GM12878 (cell line): ENCODE data around the gene TBC1D30. TPM values are rescaled to one million over a fixed set of nuclear protein-coding genes. Genes with fewer than 3 reads are reported as not detected.

ENCODE experiments used
- ATAC-seq: fragments of 200-7000 bp; cut with Tn5 transposase; 3 replicates; pipeline ENCODE4 v1.9.1; 2020; ENCODE audit warnings: mild to moderate bottlenecking, moderate library complexity
- BruUV-seq: library from RNA; stranded (reverse); fragments of 400-500 nt; replicated peaks from 2 replicates; lab custom pipeline; 2021; lab: Mats Ljungman, UMichigan
- CTCF ChIA-PET: fragments of 300-600 bp; sonication (Branson Sonifier 250); formaldehyde crosslinking; extraction: SDS; loops from one replicate; lab custom pipeline; 2021; ENCODE audit warnings: inconsistent platforms; lab: Yijun Ruan, JAX
- POLR2A ChIA-PET: fragments of 350-600 bp; formaldehyde crosslinking; extraction: SDS; loops from one replicate; lab custom pipeline; 2021; ENCODE audit warnings: inconsistent platforms; lab: Charles Lee
- RAD21 ChIA-PET: fragments of 300-600 bp; sonication (Branson Sonifier 250); formaldehyde crosslinking; loops from one replicate; lab custom pipeline; 2023; ENCODE audit warnings: antibody characterized with exemption; ENCODE audit not compliant: unreplicated experiment; lab: Charles Lee
- SMC1A ChIA-PET: fragments of 300-600 bp; sonication (Branson Sonifier 250); formaldehyde crosslinking; loops from one replicate; lab custom pipeline; 2023; ENCODE audit not compliant: unreplicated experiment, uncharacterized antibody; lab: Charles Lee
- DNase-seq: peaks from one replicate; pipeline ENCODE4 v3.0.0-alpha.2; 2011; ENCODE audit warnings: low read depth, low spot score
- FAIRE-seq: peaks from 3 replicates; lab custom pipeline; 2011; peaks lifted over from hg19 to GRCh38; lab: Jason Lieb, UNC
- H2AFZ ChIP-seq: 2 replicates; pipeline ENCODE4 v1.6.0; 2011; ENCODE audit warnings: low read depth, low read length, control low read depth; ENCODE audit not compliant: control insufficient read depth
- H3K27ac ChIP-seq: 2 replicates; pipeline ENCODE4 v1.5.1; 2011; ENCODE audit warnings: control low read depth; ENCODE audit not compliant: control insufficient read depth, insufficient read depth
- H3K27me3 ChIP-seq, 2 experiments: replicated peaks in 1 of 2; 2 replicates each; pipeline versions ENCODE4 v1.6.0 to v1.6.1; 2011; ENCODE audit warnings: low read length in 1 of 2; ENCODE audit not compliant: control insufficient read depth in 2 of 2, insufficient read depth in 2 of 2
- H3K36me3 ChIP-seq, 2 experiments: 2 replicates each; pipeline ENCODE4 v1.5.1; 2011; ENCODE audit warnings: low read length in 1 of 2; ENCODE audit not compliant: control insufficient read depth in 2 of 2, insufficient read depth in 2 of 2
- H3K4me1 ChIP-seq: 2 replicates; pipeline ENCODE4 v1.6.1; 2011; ENCODE audit warnings: mild to moderate bottlenecking, low read length, moderate library complexity, mixed read lengths; ENCODE audit not compliant: control insufficient read depth, insufficient read depth
- H3K4me2 ChIP-seq: 2 replicates; pipeline ENCODE4 v1.6.0; 2011; ENCODE audit warnings: control low read depth; ENCODE audit not compliant: control insufficient read depth, insufficient read depth
- H3K4me3 ChIP-seq: fragments of 200-600 bp; sonication (generic); 2 replicates; pipeline ENCODE4 v1.5.1; 2016
- H3K79me2 ChIP-seq: 2 replicates; pipeline ENCODE4 v1.6.0; 2011; ENCODE audit warnings: low read length; ENCODE audit not compliant: control insufficient read depth, insufficient read depth
- H3K9ac ChIP-seq: 2 replicates; pipeline ENCODE4 v1.8.0; 2011; ENCODE audit warnings: low read length, control low read depth, mixed read lengths; ENCODE audit not compliant: control insufficient read depth, insufficient read depth
- H3K9me3 ChIP-seq: replicated peaks from 3 replicates; pipeline ENCODE4 v1.5.1; 2011; ENCODE audit warnings: mild to moderate bottlenecking, low read length; ENCODE audit not compliant: control insufficient read depth, insufficient read depth
- H4K20me1 ChIP-seq: 2 replicates; pipeline ENCODE4 v1.6.0; 2011; ENCODE audit not compliant: control insufficient read depth, insufficient read depth
- ASH2L ChIP-seq: fragments of 300-600, 200-600 bp; sonication (generic); IDR thresholded peaks from 2 replicates; pipeline ENCODE4 v1.6.1; 2017; ENCODE audit warnings: low read depth, mild to moderate bottlenecking, borderline replicate concordance
- BCL11A ChIP-seq: IDR thresholded peaks from 2 replicates; pipeline ENCODE4 v1.6.1; 2011; ENCODE audit warnings: low read depth, low read length
- EED ChIP-seq: sonication (generic); IDR thresholded peaks from 2 replicates; pipeline ENCODE4 v1.6.1; 2016; ENCODE audit warnings: antibody characterized with exemption, low read depth
- EZH2 ChIP-seq: IDR thresholded peaks from 2 replicates; pipeline ENCODE4 v1.6.1; 2012; ENCODE audit warnings: low read depth, mild to moderate bottlenecking, control low read depth, inconsistent platforms, low read length, borderline replicate concordance; ENCODE audit not compliant: control insufficient read depth
- HDAC2 ChIP-seq: fragments of 200-600 bp; sonication (generic); IDR thresholded peaks from 2 replicates; pipeline ENCODE4 v1.6.1; 2017
- NFYA ChIP-seq: IDR thresholded peaks from 2 replicates; pipeline ENCODE4 v1.6.1; 2011; ENCODE audit warnings: low read depth, mild to moderate bottlenecking, low read length, improper control_type of control experiment, borderline replicate concordance
- NRF1 ChIP-seq: conservative IDR thresholded peaks from 2 replicates; pipeline ENCODE4 v1.6.1; 2011; ENCODE audit warnings: mild to moderate bottlenecking, low read depth, low read length, improper control_type of control experiment
- SIN3A ChIP-seq: IDR thresholded peaks from 2 replicates; pipeline ENCODE4 v1.6.1; 2012; ENCODE audit warnings: low read depth, low read length, improper control_type of control experiment
- SMAD1 ChIP-seq: fragments of 450-650 bp; IDR thresholded peaks from 2 replicates; pipeline ENCODE4 v1.6.1; 2018; ENCODE audit warnings: mild to moderate bottlenecking, low read depth; ENCODE audit not compliant: partially characterized antibody
- TCF3 ChIP-seq: IDR thresholded peaks from 2 replicates; pipeline ENCODE4 v1.6.1; 2012; ENCODE audit warnings: low read depth, mild to moderate bottlenecking, low read length, borderline replicate concordance; ENCODE audit not compliant: insufficient read depth
- WGBS: methylation state at CpG from one replicate; pipeline ENCODE4 v1.1.6; 2016; ENCODE audit warnings: low lambda C conversion rate; ENCODE audit not compliant: insufficient replicate concordance, insufficient coverage; ENCODE audit errors: missing lambda C conversion rate; 5-methylcytosine and 5-hydroxymethylcytosine counted together
- in situ Hi-C: fragments of 300-500 bp; cut with MboI; formaldehyde crosslinking; loops from 9 replicates; pipeline ENCODE4 v1.14.3; 2018; ENCODE audit warnings: mixed read lengths
- intact Hi-C: fragments of 100-400 bp; cut with micrococcal nuclease; formaldehyde crosslinking; loops from one replicate; pipeline ENCODE4 v1.14.2; 2022; ENCODE audit not compliant: unreplicated experiment
- polyA plus RNA-seq, 11 experiments: library from polyadenylated mRNA; depleted of rRNA in 4 of 11; unstranded in 6 of 11; stranded (reverse) in 5 of 11; fragments of >200 nt; fragmentation: Nextera tagmentation in 4 of 11; fragmentation: Illumina TruSeq in 1 of 11; extraction: Ambion mirVana in 4 of 11; extraction: Trizol in 1 of 11; gene quantifications; 1 replicate in 1 of 11; 2 replicates in 10 of 11; pipeline versions ENCODE4 v1.2.1 to v1.2.3, GENCODE V29; 2011 to 2016; ENCODE audit warnings: inconsistent platforms in 2 of 11, missing spikeins in 2 of 11, low read depth in 1 of 11
- total RNA-seq, 4 experiments: library from RNA; depleted of rRNA in 3 of 4; stranded (reverse); fragments of >200 nt in 3 of 4; fragmentation: Illumina TruSeq in 1 of 4; extraction: Trizol in 1 of 4; gene quantifications; 2 replicates each; pipeline versions ENCODE4 v1.2.1 to v1.2.3, GENCODE V29; 2013 to 2021
- TF ChIP-seq, protein P1 (sequence below): IDR thresholded peaks from 2 replicates; pipeline ENCODE4 v1.6.1; 2011; ENCODE audit warnings: borderline replicate concordance, low read depth, mild to moderate bottlenecking, moderate library complexity, mixed read lengths, low read length; ENCODE audit not compliant: insufficient read depth; ENCODE audit errors: extremely low read length

Gene TBC1D30
- total and polyA plus RNA-seq, 10 of the 15 experiments (the other 5 are each of a cell fraction or from before 2014, with no cell fraction given) = 1.2 to 23.3 (median 11.1) TPM

DNA sequence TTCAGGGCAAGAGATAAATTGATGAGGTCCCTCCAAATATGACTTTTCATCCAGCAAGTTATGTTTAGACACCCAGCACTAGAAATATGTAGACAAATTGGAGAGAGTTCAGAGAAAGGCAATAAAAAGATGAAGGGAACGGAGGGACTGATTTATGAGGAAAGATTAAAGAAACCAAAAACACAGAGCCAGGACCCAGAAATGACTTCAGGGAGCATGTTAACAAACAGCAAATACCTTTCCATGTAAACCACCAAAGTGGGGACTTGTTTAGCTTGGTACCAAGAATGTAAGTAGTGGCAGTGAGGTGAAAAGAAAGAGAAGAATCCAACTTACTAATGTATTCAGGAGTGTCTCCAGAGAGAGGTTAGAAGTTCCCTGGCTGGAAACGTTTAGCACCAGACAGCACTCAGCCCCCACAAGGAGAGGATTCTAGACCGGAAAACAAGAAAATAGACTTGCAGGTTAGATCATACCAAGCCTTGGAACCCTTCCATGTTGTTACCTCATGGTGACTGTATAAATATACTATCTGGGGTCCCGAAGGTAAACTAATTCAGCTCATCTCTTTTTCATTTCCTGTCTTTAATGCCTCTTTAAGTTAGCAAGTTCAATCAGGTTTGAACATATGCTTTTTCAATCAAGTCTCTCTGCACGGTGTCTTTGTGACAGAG, 79.2 kb downstream of the TBC1D30 start:
- no peak overlapping the region for H2AFZ ChIP-seq
- POLR2A ChIA-PET = no interaction called here
- BruUV-seq = no TSS peak
- H4K20me1 ChIP-seq = no peaks in the 10 kb centered on the region
- H3K27me3 ChIP-seq = no peaks in the 10 kb centered on the region
- no peaks in the 10 kb centered on the region for H3K9me3 ChIP-seq
- no peaks in the 10 kb centered on the region for H3K4me1 ChIP-seq
- intact Hi-C loops (no loop called here), in situ Hi-C loops (no loop called here)
- no peak overlapping the region for H3K27ac ChIP-seq
- no peaks in the 10 kb centered on the region for H3K79me2 ChIP-seq
- H3K9ac ChIP-seq = no peak overlapping the region
- H3K4me2 ChIP-seq = no peak overlapping the region
- H3K36me3 ChIP-seq = no peaks in the 10 kb centered on the region; a peak in 1 of 4 replicates
- 38% methylated on average over 5 of the region's 5 CpGs for WGBS
- DNase-seq (no peak), ATAC-seq (no peak), FAIRE-seq (no peak)
- RAD21 ChIA-PET = interaction anchor here (1.0 to 1.5 kb wide), 3 partner anchors 9 to 13 kb away, joined by 3 to 6 read pairs (median 3); no protein-coding TSS in a partner anchor
- CTCF ChIA-PET = interaction anchor here (0.9 to 3.2 kb wide), 3 partner anchors 9 to 14 kb away, joined by 3 to 21 read pairs (median 6); no protein-coding TSS in a partner anchor
- H3K4me3 ChIP-seq = no peak overlapping the region
- SMC1A ChIA-PET = interaction anchor here (0.6 to 4.4 kb wide), 5 partner anchors 11 to 679 kb away, joined by 3 to 23 read pairs (median 4); no protein-coding TSS in a partner anchor
- TF ChIP-seq EZH2 (no peak), NRF1 (no peak), HDAC2 (no peak), SMAD1 (no peak), TCF3 (no peak), SIN3A (no peak), NFYA (no peak), ASH2L (no peak), EED (no peak), BCL11A (no peak)
- TF ChIP-seq, protein P1, sequence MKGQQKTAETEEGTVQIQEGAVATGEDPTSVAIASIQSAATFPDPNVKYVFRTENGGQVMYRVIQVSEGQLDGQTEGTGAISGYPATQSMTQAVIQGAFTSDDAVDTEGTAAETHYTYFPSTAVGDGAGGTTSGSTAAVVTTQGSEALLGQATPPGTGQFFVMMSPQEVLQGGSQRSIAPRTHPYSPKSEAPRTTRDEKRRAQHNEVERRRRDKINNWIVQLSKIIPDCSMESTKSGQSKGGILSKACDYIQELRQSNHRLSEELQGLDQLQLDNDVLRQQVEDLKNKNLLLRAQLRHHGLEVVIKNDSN = no peak
